Astrocyte of the spinal cord (primary cell): ENCODE measurements around the gene GAP43.

Experiments used
- DNase-seq: peaks from one replicate; pipeline ENCODE4 v3.0.0; 2011; ENCODE audit warnings: low read depth, low spot score
- H3K4me3 ChIP-seq: 2 replicates; pipeline ENCODE4 v1.5.1; 2011; ENCODE audit warnings: low read depth, mild to moderate bottlenecking, low read length, moderate library complexity
- CTCF ChIP-seq: IDR thresholded peaks from 2 replicates; pipeline ENCODE4 v1.5.1; 2012; ENCODE audit warnings: low read depth, mild to moderate bottlenecking, low read length, inconsistent platforms
- in situ Hi-C: cut with HindIII; loops from 2 replicates; pipeline ENCODE4 v1.10.0; 2017; ENCODE audit warnings: low sequenced_read_pairs

GAP43 gene

GRCh38 chr3:115615001-115615814, 8.1 kb upstream of the GAP43 start:
- in situ Hi-C loops = no loop called here
- peak; percentile 43 for DNase-seq
- no peak overlapping the region for H3K4me3 ChIP-seq
- no peak for TF ChIP-seq CTCF

- DNase-seq = no peak
- no peak overlapping the region for H3K4me3 ChIP-seq
- TF ChIP-seq CTCF = no peak
- in situ Hi-C loops = no loop called here
These were observed 6.8 kb upstream of the GAP43 start for GRCh38 chr3:115616461-115616860.

DNA sequence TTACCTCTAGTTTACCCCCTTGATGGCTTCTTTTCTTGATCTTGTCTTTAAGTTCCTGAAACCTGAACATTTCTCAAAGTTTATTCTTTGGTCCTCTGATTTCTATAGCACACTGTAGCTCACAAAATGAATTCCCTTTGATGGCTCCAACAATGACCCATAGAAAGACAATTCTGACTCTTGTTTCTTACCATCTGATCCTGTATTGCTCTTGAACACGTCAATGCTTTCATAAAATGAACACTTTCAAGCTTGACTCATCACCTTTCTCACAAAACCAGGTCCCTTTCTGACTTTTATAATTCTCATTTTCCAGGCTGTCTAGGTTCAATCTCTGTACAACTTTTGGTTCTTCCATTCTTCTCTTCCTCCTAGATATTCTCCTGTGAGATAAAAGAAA, 5.7 kb upstream of the GAP43 start:
- no peak for DNase-seq
- in situ Hi-C loops = no loop called here
- TF ChIP-seq CTCF = no peak
- H3K4me3 ChIP-seq = no peak overlapping the region

- in situ Hi-C loops = no loop called here
- no peak for TF ChIP-seq CTCF
- DNase-seq = no peak
- H3K4me3 ChIP-seq = peak overlapping the region; percentile 43
These were observed 875 bp downstream of the GAP43 start for GRCh38 chr3:115624029-115624741.

GRCh38 chr3:115624901-115625300, 1.6 kb downstream of the GAP43 start:
- no peak for DNase-seq
- no peak overlapping the region for H3K4me3 ChIP-seq
- no peak for TF ChIP-seq CTCF
- in situ Hi-C loops = no loop called here

DNA sequence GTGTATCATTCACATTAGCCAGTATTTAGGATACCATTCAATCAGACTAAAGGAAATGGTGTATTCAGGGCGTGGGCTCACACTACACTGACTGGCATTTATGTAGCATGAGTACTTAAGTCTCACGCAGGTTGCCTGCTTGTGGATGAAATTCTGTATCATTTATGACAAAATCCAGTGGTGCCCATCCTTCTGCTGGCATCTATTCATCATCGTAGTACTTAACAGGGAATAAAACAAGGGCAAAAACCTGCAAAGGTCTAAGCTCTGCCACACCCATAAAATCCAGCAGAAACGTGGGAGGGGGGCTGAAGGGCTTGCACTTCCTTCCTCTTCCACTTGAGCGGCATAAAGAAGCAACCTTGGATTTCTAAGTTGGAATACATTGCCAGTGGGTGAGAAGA, 2.7 kb downstream of the GAP43 start:
- in situ Hi-C loops = no loop called here

More for the DNA sequence above, 2.7 kb downstream of the GAP43 start:
- H3K4me3 ChIP-seq = no peak overlapping the region
- TF ChIP-seq CTCF = no peak
- no peak for DNase-seq
